Activated naive CD4-positive, alpha-beta T cell treated with anti-CD3 and anti-CD28 coated beads, Interleukin-2, amount 50 U/mL, for 72 hours (primary cell): ENCODE data around the gene RNF167. TPM values are rescaled to one million over a fixed set of nuclear protein-coding genes. Genes with fewer than 3 reads are reported as not detected.
"Not testable (repeated sequence)": the region's sequence is repeated elsewhere in the genome, so short reads cannot be mapped to it uniquely, and the experiment has no call there.

Experiments used
- ATAC-seq, 2 donors: fragments of 150-1000 bp; cut with Tn5 transposase; 2 replicates each; pipeline ENCODE4 v1.10.0; 2021; ENCODE audit warnings: mild to moderate bottlenecking in 2 of 2, moderate library complexity in 2 of 2
- DNase-seq, 2 donors: peaks; one replicate each; pipeline ENCODE4 v3.0.0; 2021 to 2022; ENCODE audit warnings: low spot score in 2 of 2
- H3K27ac Mint-ChIP-seq, 2 donors: one replicate each; pipeline ENCODE4 v1.8.0; 2022; ENCODE audit warnings: mild to moderate bottlenecking in 2 of 2, mixed read lengths in 2 of 2
- H3K36me3 Mint-ChIP-seq, 2 donors: one replicate each; pipeline ENCODE4 v1.8.0; 2022; ENCODE audit warnings: mixed read lengths in 2 of 2
- H3K9me3 Mint-ChIP-seq, 2 donors: one replicate each; pipeline ENCODE4 v1.8.0; 2022; ENCODE audit warnings: mixed read lengths in 2 of 2
- total RNA-seq, 2 donors: library from RNA; stranded (reverse); gene quantifications; one replicate each; pipeline ENCODE4 v1.2.3, GENCODE V29; 2022

RNF167 gene
- total RNA-seq, 2 donors from 2014 or later, result 188 to 241 TPM

DNA sequence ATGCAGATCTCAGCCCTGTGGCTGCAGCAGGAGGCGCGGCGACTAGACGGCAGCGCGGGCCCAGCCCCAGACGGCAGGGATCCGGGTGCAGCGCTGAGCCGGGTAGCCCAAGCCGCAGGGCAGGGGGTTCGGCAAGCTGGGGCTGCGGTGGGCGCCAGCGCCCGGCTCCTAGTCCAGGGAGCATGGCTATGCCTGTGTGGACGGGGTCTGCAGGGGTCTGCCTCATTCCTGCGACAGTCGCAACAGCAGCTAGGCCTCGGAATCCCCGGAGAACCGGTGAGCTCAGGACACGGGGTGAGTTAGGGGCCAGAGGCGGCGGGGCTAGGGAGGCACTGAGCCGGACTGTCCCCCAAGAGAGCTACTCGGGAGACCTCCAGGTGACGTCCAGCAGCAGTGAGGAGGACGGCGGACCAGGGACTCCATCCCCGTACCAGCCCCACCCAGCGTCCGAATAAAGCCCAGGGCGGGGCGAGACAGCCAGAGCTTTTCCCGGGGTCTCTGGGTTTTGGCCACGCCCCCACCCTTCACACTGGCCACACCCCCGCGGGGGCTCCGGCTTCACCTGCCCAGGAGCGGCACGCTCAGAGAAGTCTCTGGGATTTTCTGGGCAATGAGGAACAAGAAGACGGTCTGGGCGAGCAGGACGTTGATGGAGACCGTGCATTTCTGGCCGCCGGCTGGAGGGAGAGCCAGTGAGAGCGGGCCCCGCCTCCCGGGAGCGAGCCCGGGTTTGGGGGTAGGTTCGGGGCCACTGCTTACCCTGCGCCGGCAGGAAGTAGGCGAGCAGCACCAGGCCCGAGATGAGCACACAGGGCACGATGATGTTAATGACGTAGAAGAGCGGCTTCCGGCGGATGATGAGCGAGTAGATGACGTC lies 39.6 kb upstream of the RNF167 start:
- Mint-ChIP-seq H3K36me3 (no peaks in the 10 kb centered on the region), H3K27ac (peak overlapping the region; percentile 85 to 95), H3K9me3 (no peaks in the 10 kb centered on the region)
- ATAC-seq, result peak in 1 of 2 donors; percentile 6
- peak in 1 of 2 donors; percentile 35 for DNase-seq

DNA sequence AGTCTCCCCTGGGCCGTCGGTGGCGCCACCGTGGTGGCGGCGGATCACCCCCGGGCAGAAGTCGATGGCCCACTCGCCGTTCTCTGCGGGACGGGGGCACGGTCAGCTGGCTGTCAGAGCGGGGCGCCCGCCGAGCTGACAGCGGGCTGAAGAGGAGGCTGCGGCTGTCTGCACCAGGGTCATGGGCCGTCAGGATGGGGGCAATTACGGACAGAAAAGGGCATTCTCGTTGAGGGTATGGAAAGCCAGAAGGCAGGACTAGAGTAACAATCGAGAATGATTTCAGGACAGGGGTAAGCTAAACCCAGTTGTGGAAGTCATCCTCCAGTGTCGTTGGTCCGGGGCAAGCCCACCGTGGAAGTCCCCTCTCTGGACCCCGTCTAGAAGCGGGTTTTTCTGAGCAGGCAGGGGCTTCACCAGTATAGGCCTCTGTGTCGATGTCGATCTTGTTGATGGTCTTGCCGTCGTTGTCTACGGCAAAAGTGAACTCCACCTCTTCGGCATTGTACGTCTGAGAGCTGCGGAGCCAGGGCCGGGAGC lies 38.9 kb upstream of the RNF167 start:
- Mint-ChIP-seq H3K27ac (no peak overlapping the region), H3K9me3 (no peaks in the 10 kb centered on the region), H3K36me3 (no peaks in the 10 kb centered on the region)
- ATAC-seq (no peak), DNase-seq (no peak)

DNA sequence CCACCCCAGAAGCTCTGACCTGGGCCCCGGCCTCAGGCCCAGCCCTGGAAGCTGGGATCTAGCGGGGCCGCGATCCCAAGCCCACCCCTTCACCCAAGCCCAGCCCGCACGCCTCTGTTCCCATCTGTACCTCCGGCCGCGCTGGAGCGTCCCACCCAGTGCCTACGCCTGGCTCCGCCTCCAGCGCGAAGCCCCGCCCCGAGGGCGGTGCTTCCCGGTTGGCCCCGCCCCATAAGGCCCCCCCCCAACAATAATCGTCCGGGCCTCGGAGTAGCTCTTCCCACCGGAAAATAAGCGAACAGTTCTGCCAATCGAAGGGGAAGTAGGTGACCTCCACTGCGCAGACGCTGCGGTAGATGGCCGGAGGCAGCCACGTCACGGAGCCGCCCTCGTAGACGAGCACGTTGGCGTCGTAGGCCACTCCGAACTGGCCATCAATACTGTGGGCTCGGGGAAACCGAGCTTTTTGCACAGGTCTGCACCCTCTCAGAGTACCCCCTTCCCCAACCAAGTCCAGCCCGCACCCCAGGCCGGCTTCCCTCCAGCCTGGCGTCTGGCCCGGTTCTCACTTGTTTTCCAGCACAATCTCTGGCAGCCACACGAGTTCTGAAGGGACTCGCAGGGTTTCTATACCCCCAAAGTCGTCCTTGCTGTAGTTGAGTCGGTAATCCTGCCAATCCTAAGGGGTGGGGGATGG lies 38.3 kb upstream of the RNF167 start:
- no peak for ATAC-seq
- no peaks in the 10 kb centered on the region for H3K9me3 Mint-ChIP-seq

DNA sequence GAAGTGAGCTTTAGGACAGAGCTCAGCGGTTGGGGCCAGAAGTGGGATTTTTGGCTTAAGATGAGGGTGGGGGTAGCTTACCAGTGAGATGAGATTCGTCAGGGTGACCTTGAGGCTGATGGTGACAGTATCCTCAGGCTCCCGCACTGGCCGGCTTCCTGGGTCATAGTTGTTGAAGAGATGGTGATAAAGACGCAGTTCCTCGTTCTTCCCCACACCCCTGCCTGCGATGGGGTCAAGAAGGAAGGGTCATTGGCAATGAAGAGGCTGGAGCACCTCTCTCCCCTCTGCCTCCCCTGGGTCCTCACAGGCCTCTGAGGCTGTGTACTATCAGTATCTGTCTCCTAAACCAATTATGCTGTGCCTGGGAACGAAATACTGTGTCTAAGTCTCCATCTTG lies 37.5 kb upstream of the RNF167 start:
- no peak for ATAC-seq
- DNase-seq, result no peak
- H3K36me3 Mint-ChIP-seq, result no peaks in the 10 kb centered on the region
- H3K27ac Mint-ChIP-seq, result no peak overlapping the region
- H3K9me3 Mint-ChIP-seq, result no peaks in the 10 kb centered on the region

More for the DNA sequence above, 38.3 kb upstream of the RNF167 start:
- DNase-seq, result no peak
- Mint-ChIP-seq H3K27ac (no peak overlapping the region), H3K36me3 (no peaks in the 10 kb centered on the region)

DNA sequence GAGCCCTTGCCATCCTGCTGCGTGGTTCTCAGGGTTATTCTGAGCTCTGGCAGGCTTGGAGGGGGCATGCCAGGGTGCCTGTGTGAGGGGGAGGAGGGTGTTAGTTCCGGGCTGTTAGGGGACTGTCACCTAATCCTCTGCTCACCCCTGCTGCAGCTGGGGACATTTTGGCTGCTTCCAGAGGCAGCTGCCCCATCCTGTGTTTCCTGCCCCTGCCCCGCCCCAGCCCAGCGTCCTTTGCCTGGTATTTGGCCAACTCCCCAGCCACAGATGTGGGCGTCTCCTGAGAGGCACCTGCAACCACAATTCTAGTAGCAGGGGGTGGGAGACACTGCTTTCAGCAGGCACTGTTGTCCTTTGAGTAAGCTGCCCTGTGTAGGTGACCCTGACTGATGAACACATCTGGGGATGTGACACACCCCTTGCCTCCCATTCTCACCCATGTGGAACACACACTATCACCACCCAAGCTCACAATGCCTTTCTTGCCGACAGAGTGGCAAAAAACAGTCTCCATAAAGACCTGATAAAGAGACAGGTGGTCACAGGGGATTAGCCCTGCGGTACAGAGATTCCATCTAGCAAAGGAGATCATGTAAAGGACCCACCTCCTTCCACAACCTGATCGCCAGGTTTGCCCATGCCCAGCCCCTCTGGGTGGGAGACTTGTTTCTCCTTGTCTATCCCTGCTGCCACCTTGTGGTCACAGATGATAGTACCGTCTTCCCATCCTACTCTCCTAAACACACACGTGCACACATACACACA lies 36.8 kb upstream of the RNF167 start, which contains the start of gene CHRNE:
CHRNE (minus strand) TSS at position 48 of the 768 bp plus-strand sequence; CDS start at position 13, 35 bp downstream.
- Mint-ChIP-seq H3K36me3 (no peaks in the 10 kb centered on the region), H3K9me3 (no peaks in the 10 kb centered on the region), H3K27ac (peak within 1 kb of the TSS in 1 of 2 donors; percentile 46)
- peak; percentile 43 to 56 for ATAC-seq
- peak in 1 of 2 donors; percentile 79 for DNase-seq

DNA sequence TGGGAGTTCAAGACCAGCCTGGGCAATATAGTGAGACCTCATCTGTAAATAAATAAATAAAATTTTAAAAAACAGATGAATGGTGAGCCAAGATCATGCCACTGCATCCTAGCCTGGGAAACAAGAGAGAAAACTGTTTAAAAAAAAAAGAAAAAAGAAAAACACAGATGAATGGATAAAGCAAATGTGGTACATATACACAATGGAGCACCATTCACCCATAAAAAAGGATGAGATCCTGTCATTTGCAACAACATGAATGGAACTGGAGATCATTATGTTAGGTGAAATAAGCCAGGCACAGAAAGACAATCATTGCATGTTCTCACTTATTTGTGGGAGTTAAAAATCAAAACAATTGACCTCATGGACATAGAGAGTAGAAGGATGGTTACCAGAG lies 33.4 kb upstream of the RNF167 start:
- H3K36me3 Mint-ChIP-seq, ATAC-seq, H3K27ac Mint-ChIP-seq, H3K9me3 Mint-ChIP-seq, DNase-seq: not testable (repeated sequence)

DNA sequence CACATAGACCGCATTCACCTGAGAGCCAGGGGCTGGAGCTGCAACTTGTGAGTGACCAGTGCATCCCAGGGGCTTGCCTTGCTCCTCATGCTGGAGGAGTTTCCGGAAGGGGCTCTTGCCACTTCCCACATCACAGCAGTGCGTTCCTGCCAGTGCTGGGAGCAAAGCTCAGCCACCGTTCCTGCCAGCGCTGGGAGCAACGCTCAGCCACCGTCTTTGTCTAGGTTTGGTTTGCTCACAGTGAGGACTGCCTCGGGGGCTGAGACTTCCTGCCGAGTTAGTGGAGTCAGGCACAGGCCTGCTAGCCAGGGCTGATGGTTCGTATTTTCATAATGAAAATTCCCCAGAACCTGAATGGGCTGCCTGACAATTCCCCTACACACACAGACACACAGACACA lies 31.8 kb upstream of the RNF167 start:
- H3K36me3 Mint-ChIP-seq, result no peaks in the 10 kb centered on the region
- H3K27ac Mint-ChIP-seq, result no peak overlapping the region
- no peaks in the 10 kb centered on the region for H3K9me3 Mint-ChIP-seq
- ATAC-seq (peak in 1 of 2 donors; percentile 21), DNase-seq (no peak)

DNA sequence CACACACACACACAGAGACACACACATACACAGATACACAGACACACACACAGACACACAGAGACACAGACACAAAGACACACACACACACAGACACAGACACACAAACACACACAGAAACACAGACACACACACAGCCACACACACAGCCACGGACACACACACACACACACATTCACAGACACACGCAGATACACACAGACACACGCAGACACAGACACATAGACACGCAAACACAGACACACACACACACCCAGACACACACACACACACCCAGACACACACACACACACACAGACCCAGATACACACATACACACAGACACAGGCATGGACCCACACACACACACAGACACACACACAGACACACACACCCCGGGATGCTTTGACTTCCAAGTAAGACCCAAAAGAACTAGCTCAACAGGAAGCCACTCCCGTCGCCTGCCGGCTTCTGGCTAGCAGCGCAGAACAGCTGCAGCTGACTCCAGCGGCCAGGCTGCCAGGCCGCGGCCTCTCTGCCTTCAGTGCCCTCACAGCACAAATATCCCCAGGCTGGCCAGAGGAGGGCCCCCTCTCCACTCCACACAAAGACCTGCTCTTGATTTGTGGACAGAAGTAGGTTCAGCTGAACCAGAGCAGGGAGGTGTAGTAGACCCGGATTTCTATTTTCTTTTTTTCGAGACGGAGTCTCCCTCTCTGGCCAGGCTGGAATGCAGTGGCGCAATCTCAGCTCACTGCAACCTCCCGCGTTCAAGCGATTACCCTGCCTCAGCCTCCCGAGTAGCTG lies 31.2 kb upstream of the RNF167 start:
- DNase-seq (peak; percentile 70 to 81), ATAC-seq (peak; percentile 96 to 99)
- no peaks in the 10 kb centered on the region for H3K36me3 Mint-ChIP-seq
- no peak overlapping the region for H3K27ac Mint-ChIP-seq
- H3K9me3 Mint-ChIP-seq, result no peaks in the 10 kb centered on the region

DNA sequence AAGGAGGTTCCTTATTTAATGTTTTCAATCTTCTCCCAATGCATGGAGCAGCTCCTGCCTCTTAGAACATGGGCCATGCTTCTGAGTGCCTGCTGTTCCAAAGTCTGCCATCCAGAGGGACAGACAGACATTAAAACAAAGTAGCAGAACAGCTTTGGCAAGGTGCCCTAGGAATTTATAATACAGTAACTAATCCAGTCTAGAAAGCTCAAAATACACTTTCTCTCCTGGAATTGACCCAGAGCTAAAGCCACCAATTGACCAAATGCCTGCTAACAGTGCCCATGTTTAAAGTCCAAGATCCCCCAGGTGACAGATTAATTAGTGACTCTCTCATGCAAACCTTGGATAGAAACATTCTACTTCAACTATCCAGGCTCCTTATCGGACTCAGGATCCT lies 26.1 kb upstream of the RNF167 start:
- ATAC-seq (no peak), DNase-seq (no peak)
- no peak overlapping the region for H3K27ac Mint-ChIP-seq
- H3K9me3 Mint-ChIP-seq, result no peaks in the 10 kb centered on the region
- no peaks in the 10 kb centered on the region for H3K36me3 Mint-ChIP-seq

DNA sequence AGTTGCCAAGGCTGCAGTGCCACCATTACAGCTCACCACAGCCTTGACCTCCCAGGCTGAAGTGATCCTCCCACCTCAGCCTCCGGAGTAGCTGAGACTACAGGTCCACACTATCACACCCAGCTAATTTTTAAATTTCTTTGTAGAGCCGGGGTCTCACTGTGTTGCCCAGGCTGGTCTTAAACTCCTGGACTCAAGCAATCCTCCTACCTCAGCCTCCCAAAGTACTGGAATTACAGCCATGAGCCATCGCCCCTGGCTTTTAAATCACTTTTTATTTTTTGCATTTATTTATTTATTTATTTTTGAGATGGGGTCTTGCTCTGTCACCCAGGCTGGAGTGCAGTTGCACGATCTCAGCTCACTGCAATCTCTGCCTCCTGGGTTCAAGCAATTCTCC lies 25.5 kb upstream of the RNF167 start:
- not testable (repeated sequence) for DNase-seq, H3K9me3 Mint-ChIP-seq, ATAC-seq, H3K27ac Mint-ChIP-seq, H3K36me3 Mint-ChIP-seq

DNA sequence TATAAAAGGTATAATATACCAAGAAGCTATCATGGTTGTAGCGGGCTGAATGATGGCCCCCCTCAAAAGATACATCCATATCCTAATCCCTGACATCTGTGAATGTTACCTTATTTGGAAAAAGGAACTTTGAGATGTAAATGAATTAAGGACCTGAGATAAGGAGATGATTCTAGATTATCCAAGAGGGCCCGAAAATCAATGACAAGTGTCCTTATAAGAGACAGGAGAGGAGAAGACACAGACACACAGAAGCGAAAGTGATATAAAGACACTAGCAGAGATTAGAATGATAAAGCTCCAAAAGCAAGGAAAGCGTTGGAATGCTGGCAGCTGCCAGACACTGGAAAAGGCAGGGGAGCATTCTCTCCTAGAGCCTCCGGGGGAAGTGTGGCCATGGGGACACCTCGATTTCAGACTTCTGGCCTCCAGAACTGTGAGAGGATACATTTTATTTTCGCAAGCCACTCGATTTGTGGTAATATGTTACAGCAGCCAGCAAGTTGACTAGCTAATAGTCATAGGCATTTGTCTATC lies 20.5 kb upstream of the RNF167 start:
- no peak for ATAC-seq
- H3K27ac Mint-ChIP-seq, result no peak overlapping the region
- no peaks in the 10 kb centered on the region for H3K36me3 Mint-ChIP-seq
- no peaks in the 10 kb centered on the region for H3K9me3 Mint-ChIP-seq
- no peak for DNase-seq

DNA sequence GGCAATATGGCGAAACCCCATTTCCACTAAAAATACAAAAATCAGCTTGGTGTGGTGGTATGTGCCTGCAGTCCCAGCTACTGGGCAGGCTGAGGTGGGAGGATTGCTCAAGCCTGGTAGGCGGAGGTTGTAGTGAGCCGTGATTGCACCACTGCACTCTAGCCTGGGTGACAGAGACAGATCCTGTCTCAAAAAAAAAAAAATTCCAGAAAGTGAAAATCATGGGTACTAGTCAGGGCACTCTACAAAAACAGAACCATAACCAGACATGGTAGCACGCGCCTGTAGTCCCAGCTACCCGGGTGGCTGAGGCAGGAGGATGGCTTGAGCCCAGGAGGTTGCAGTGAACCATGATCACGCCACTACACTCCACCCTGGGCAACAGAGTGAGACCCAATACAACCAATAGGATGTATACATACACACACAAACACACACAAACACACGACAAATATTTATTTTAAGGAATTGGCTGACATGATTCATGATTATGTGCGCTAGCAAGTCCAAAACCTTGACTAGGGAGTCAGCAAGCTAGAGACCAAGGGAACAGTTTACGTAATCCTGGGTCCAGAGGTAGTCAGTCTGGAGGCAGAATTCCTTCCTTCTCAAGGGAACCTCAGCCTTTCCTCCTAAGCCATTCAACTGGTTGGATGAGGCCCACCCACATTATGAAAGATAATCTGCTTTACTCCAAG lies 19.6 kb upstream of the RNF167 start:
- H3K36me3 Mint-ChIP-seq, result no peaks in the 10 kb centered on the region
- DNase-seq (no peak), ATAC-seq (no peak)
- no peaks in the 10 kb centered on the region for H3K9me3 Mint-ChIP-seq
- no peak overlapping the region for H3K27ac Mint-ChIP-seq

DNA sequence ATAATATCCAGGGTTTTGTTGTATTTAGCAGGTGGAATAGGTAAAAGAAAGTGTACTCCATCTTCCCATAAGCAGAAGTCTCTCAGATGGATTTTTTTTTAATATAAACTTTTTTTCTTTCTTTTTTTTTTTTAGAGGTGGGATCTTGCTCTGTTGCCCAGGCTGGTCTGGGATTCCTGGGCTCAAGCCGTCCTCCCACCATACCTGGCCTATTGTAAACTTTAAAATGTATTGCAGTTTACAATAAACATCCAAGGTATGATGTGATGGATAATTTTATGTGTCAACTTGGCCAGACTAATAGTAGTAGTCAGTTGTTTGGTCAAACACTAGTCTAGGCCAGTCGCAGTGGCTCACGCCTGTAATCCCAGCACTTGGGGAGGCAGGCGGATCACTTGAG lies 18.7 kb upstream of the RNF167 start:
- ATAC-seq (no peak), DNase-seq (no peak)
- H3K27ac Mint-ChIP-seq, result no peak overlapping the region
- no peaks in the 10 kb centered on the region for H3K9me3 Mint-ChIP-seq
- H3K36me3 Mint-ChIP-seq, result no peaks in the 10 kb centered on the region

DNA sequence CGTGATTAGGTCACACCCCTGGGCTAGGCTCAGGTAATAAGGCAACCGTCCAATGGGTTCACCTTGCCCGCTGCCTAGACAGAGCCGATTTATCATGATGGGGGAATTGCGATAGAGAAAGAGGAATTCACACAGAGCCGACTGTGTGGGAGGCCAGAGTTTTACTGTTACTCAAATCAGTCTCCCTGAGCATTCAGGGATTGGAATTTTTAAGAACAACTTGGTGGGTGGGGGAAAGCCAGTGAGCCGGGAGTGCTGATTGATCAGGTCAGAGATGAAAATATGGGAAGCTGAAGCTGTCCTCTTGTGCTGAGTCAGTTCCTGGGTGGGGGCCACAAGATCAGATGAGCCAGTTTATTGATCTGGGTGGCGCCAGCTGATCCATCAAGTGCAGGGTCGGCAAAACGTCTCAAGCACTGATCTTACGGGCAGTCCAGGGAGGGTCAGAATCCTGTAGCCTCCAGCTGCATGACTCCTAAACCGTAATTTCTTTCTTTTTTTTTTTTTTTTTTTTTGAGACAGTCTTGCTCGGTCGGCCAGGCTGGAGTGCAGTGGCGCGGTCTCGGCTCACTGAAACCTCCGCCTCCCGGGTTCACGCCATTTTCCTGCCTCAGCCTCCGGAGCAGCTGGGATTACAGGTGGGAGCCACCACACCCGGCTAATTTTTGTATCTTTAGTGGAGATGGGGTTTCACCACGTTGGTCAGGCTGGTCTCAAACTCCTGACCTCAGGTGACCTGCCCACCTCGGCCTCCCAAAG lies 13.3 kb upstream of the RNF167 start:
- ATAC-seq, result not testable (repeated sequence)

DNA sequence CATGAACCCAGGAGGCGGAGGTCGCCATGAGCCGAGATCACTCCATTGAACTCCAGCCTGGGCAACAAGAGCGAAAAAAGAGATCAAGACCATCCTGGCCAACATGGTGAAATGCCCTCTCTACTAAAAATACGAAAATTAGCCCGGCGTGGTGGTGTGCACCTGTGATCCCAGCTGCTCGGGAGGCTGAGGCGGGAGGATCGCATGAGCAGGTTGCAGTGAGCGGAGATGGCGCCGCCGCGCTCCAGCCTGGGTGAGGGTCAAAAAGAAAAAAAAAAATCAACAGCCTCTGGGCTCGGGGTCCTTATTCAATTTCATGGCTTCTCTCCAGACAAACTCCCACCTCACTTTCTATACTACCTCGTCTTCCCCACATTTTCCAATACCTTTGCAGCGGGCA lies 11.2 kb upstream of the RNF167 start:
- ATAC-seq (no peak), DNase-seq (no peak)
- H3K36me3 Mint-ChIP-seq, result no peaks in the 10 kb centered on the region
- H3K9me3 Mint-ChIP-seq, result no peaks in the 10 kb centered on the region
- H3K27ac Mint-ChIP-seq, result no peak overlapping the region

More for the DNA sequence above, 13.3 kb upstream of the RNF167 start:
- DNase-seq, H3K9me3 Mint-ChIP-seq, H3K27ac Mint-ChIP-seq, H3K36me3 Mint-ChIP-seq: not testable (repeated sequence)
